ENCODE data around the gene SORCS1.

The SORCS1 gene

DNA sequence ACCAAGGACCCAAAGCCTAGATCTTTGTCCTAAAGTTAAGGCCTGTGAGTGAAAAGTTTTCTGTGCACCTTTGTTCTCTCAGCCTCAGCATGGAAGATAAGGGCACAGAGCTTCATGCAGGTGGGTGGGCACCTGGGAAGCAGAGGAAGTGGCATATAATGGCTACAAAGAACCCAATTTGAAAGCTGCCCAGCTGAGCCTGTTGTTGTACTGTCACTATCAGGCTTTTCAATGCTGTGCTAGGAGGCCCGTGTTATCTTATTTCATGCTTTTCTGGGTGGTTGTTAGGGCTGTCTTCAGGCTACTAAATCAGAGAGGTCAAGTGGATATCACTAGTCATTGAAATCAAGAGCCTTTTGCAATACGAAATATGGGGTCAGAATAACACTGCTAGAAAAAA is 443.8 kb downstream of the SORCS1 start:
- Histone ChIP-seq H3K4me1 (ENCODE audit: control insufficient read depth in 1 of 2, insufficient read depth in 2 of 2, low read length in 2 of 2) (no peaks in the 10 kb centered on the region), H3K36me3 (ENCODE audit: control insufficient read depth in 1 of 2, insufficient read depth in 2 of 2, low read length in 2 of 2) (no peaks in the 10 kb centered on the region), H3K4me3 (ENCODE audit: low read depth in 1 of 2, low read length in 2 of 2) (no peak overlapping the region), H3K9me3 (ENCODE audit: control insufficient read depth in 1 of 2, low read length in 2 of 2) (no peaks in the 10 kb centered on the region), H3K27me3 (ENCODE audit: low read depth, low read length) (no peaks in the 10 kb centered on the region), H3K27ac (ENCODE audit: low read length) (no peak overlapping the region)

DNA sequence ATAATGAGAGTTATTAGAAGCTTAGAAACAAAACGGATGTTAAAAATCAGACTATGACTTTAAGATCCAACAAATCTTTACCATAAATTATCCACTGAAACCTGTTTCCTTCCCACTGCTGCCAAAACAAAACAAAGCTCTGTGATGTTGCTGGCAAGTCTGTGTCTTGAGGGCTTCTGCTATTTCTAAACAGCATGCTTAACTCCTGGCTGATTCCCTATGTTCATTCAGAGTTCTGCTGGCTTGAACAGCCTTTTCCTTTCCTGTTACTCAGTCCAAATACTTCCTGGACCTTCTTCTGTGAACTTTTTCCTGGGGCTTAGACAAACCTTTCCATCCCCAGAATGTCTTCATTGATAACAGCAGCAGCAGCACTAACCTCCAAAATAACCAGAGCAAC is 448.1 kb downstream of the SORCS1 start:
- Histone ChIP-seq H3K9me3 (ENCODE audit: control insufficient read depth in 1 of 2, low read length in 2 of 2) (no peaks in the 10 kb centered on the region), H3K36me3 (ENCODE audit: control insufficient read depth in 1 of 2, insufficient read depth in 2 of 2, low read length in 2 of 2) (no peaks in the 10 kb centered on the region), H3K27me3 (ENCODE audit: low read depth, low read length) (no peaks in the 10 kb centered on the region), H3K27ac (ENCODE audit: low read length) (no peak overlapping the region), H3K4me1 (ENCODE audit: control insufficient read depth in 1 of 2, insufficient read depth in 2 of 2, low read length in 2 of 2) (no peaks in the 10 kb centered on the region), H3K4me3 (ENCODE audit: low read depth in 1 of 2, low read length in 2 of 2) (no peak overlapping the region)

DNA sequence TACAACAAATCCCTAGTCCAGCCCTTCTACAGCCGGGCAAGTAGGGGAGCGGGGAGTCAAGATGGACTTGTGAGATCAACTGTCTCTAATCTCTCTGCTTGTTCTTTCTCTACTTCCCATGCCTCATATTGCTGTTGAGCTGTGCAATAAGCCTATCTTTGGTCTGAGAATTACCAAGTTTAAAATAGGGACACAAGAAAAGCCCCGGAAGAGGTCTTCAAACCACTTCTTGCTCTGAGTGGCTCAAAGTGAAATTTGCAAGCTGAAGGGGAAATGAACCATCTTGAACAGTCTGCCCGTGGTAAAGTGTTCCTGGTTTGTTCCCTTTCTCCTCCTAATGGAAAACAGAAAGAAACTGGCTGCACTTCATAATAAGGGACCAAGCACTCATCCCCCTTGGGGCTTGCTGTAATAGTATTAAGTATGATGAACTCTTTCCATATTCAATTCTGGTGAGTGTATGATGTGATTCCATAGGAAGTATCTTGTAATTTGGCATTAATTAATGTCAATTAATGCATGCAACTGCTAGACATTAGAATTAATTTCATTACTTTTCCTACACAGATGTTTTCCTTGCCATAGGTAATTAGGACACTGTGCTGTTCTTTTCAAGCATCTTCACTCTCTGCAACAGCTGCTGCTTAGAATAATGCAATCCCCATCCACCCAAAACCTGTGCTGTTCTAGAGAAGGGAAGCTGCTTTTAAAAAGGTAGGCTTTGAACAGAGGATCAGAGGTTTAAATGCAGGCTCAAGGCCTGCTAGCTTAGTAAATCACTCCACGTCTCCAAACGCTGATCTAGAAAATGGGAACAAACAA is 449.6 kb downstream of the SORCS1 start:
- no peaks in the 10 kb centered on the region for H3K36me3 ChIP-seq (ENCODE audit: control insufficient read depth in 1 of 2, insufficient read depth in 2 of 2, low read length in 2 of 2)
- no peak overlapping the region for H3K27ac ChIP-seq (ENCODE audit: low read length)
- H3K27me3 ChIP-seq (ENCODE audit: low read depth, low read length): no peaks in the 10 kb centered on the region

DNA sequence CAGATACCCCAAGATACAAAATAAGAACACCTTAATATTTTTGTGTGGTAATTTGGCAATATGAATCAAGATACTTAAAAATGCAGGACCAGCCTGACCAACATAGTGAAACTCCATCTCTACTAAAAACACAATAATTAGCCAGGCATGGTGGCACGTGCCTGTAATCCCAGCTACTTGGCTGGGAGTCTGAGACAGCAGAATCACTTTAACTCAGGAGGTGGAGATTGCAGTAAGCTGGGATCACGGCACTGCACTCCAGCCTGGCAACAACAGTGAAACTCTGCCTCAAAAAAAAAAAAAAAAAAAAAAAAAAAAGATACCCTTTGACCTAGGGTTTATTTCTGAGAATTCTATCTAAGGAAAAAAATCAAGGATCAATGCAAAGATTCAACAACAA is 450.7 kb downstream of the SORCS1 start:
- Histone ChIP-seq H3K9me3 (ENCODE audit: control insufficient read depth in 1 of 2, low read length in 2 of 2) (no peaks in the 10 kb centered on the region), H3K36me3 (ENCODE audit: control insufficient read depth in 1 of 2, insufficient read depth in 2 of 2, low read length in 2 of 2) (no peaks in the 10 kb centered on the region), H3K4me1 (ENCODE audit: control insufficient read depth in 1 of 2, insufficient read depth in 2 of 2, low read length in 2 of 2) (no peaks in the 10 kb centered on the region), H3K27me3 (ENCODE audit: low read depth, low read length) (no peaks in the 10 kb centered on the region), H3K4me3 (ENCODE audit: low read depth in 1 of 2, low read length in 2 of 2) (no peak overlapping the region), H3K27ac (ENCODE audit: low read length) (no peak overlapping the region)

More for the DNA sequence above, 449.6 kb downstream of the SORCS1 start:
- H3K9me3 ChIP-seq (ENCODE audit: control insufficient read depth in 1 of 2, low read length in 2 of 2): no peaks in the 10 kb centered on the region
- no peak overlapping the region for H3K4me3 ChIP-seq (ENCODE audit: low read depth in 1 of 2, low read length in 2 of 2)
- H3K4me1 ChIP-seq (ENCODE audit: control insufficient read depth in 1 of 2, insufficient read depth in 2 of 2, low read length in 2 of 2): no peaks in the 10 kb centered on the region

DNA sequence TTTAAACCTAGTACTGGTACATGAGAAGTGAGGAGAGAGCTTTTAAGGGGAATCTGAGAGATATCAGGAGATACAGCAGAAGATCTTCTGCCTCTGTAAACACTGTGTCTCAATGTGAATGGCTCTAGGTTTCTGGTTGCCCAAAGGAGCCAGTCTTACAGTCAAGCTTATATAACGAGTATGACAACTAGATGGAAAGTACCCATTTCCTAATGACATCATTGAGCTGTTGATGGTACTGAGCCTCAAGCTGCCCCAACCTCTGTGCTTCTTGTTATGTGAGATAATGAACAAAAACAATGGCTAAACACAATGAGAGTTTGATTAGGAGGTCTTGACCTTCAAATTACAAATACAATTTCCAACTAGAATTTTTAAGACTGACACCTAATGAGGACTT is 451.5 kb downstream of the SORCS1 start:
- Histone ChIP-seq H3K9me3 (ENCODE audit: control insufficient read depth in 1 of 2, low read length in 2 of 2) (no peaks in the 10 kb centered on the region), H3K4me3 (ENCODE audit: low read depth in 1 of 2, low read length in 2 of 2) (no peak overlapping the region), H3K36me3 (ENCODE audit: control insufficient read depth in 1 of 2, insufficient read depth in 2 of 2, low read length in 2 of 2) (no peaks in the 10 kb centered on the region), H3K27ac (ENCODE audit: low read length) (no peak overlapping the region), H3K27me3 (ENCODE audit: low read depth, low read length) (no peaks in the 10 kb centered on the region), H3K4me1 (ENCODE audit: control insufficient read depth in 1 of 2, insufficient read depth in 2 of 2, low read length in 2 of 2) (no peaks in the 10 kb centered on the region)

DNA sequence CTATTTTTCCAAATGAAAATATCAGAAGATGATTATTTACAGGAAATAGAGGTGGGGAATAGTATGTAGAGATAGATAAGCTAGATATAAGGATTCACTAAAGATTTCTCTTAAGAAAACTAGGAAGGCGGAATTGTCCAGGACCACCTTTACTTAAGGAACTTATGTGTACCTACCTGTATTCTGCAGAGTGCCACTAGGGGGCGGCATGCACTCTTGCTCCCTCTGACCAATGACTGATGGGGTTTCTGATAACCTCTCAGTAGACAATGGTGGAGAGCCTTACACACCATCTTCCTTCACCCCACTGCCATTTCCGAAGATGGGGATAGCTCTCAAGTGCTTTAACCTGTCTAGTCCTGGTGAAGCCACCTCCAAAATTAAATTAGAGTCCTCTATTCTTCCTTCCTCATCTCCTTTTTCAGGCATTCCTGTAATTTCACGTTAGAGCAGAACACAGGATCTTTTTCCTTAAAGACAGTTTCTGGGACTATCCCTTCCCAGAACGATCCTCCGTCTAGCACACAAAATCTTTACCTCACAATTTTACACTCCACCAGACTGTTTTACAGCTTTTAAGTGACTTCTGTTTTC is 453.1 kb downstream of the SORCS1 start:
- H3K4me1 ChIP-seq (ENCODE audit: control insufficient read depth in 1 of 2, insufficient read depth in 2 of 2, low read length in 2 of 2): no peaks in the 10 kb centered on the region
- no peak overlapping the region for H3K27ac ChIP-seq (ENCODE audit: low read length)
- H3K4me3 ChIP-seq (ENCODE audit: low read depth in 1 of 2, low read length in 2 of 2): no peak overlapping the region
- no peaks in the 10 kb centered on the region for H3K9me3 ChIP-seq (ENCODE audit: control insufficient read depth in 1 of 2, low read length in 2 of 2)
- no peaks in the 10 kb centered on the region for H3K27me3 ChIP-seq (ENCODE audit: low read depth, low read length)
- H3K36me3 ChIP-seq (ENCODE audit: control insufficient read depth in 1 of 2, insufficient read depth in 2 of 2, low read length in 2 of 2): no peaks in the 10 kb centered on the region

DNA sequence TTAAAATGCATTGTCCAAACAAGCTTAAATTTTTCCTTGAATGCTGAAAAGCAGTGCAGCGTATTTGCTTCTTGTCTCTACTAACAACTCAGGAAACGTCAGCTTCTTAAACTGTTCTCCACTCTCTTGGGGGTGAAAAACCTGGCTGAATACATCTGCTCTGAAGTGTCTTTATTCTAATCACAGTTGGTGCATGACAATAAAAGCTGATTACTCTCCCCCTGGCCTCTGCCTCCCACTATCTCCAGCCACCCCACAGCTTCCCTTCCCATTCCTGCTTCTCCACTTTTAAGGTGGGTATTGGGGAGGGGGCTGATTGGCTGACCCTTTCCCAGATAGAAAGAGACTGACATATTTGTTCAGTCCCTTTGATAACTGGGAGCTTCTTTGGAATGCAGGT is 456.0 kb downstream of the SORCS1 start:
- Histone ChIP-seq H3K36me3 (ENCODE audit: control insufficient read depth in 1 of 2, insufficient read depth in 2 of 2, low read length in 2 of 2) (no peaks in the 10 kb centered on the region), H3K27ac (ENCODE audit: low read length) (no peak overlapping the region), H3K27me3 (ENCODE audit: low read depth, low read length) (no peaks in the 10 kb centered on the region), H3K9me3 (ENCODE audit: control insufficient read depth in 1 of 2, low read length in 2 of 2) (no peaks in the 10 kb centered on the region), H3K4me1 (ENCODE audit: control insufficient read depth in 1 of 2, insufficient read depth in 2 of 2, low read length in 2 of 2) (no peaks in the 10 kb centered on the region), H3K4me3 (ENCODE audit: low read depth in 1 of 2, low read length in 2 of 2) (no peak overlapping the region)

DNA sequence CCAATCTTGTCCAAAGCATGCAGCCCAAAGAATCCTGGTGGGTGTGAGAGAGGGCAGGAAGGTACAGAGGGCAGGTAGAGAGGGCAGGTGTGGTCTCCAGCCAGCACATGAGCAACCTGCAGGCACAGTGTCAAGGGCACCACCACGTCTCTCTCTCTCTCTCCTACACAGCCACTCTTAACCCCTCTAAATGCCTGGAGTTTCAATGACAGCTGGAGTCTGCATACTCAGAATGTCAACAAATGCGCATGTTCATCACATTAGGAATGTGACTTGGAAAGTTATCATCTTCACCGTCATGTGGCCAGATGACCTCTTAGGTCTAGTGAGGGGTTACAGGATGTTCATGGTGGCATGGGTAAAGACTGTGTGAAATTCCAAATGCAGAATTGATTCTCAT is 456.8 kb downstream of the SORCS1 start:
- Histone ChIP-seq H3K9me3 (ENCODE audit: control insufficient read depth in 1 of 2, low read length in 2 of 2) (no peaks in the 10 kb centered on the region), H3K27me3 (ENCODE audit: low read depth, low read length) (no peaks in the 10 kb centered on the region), H3K4me1 (ENCODE audit: control insufficient read depth in 1 of 2, insufficient read depth in 2 of 2, low read length in 2 of 2) (no peaks in the 10 kb centered on the region), H3K27ac (ENCODE audit: low read length) (no peak overlapping the region), H3K36me3 (ENCODE audit: control insufficient read depth in 1 of 2, insufficient read depth in 2 of 2, low read length in 2 of 2) (no peaks in the 10 kb centered on the region), H3K4me3 (ENCODE audit: low read depth in 1 of 2, low read length in 2 of 2) (no peak overlapping the region)

DNA sequence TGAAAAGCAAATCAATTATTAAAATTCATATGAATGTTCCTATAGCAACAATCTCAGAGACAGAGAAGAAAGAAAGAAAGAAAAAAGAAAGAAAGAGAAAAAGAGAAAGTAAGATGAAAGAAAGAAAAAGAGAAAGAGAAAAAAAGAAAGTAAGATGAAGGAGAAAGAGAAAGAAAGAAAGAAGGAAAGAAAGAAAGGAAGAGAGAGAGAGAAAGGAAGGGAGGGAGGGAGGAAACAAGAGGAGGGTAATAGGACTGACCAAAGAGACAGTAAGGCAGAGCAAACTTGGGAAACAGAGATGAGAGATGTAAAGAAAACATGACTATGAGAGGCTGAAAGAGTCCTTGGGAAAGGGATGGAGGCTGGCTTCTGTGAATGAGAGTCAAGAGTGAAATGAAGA is 458.4 kb downstream of the SORCS1 start:
- Histone ChIP-seq H3K27me3 (ENCODE audit: low read depth, low read length) (no peaks in the 10 kb centered on the region), H3K36me3 (ENCODE audit: control insufficient read depth in 1 of 2, insufficient read depth in 2 of 2, low read length in 2 of 2) (no peaks in the 10 kb centered on the region), H3K9me3 (ENCODE audit: control insufficient read depth in 1 of 2, low read length in 2 of 2) (no peaks in the 10 kb centered on the region), H3K4me3 (ENCODE audit: low read depth in 1 of 2, low read length in 2 of 2) (no peak overlapping the region), H3K27ac (ENCODE audit: low read length) (no peak overlapping the region), H3K4me1 (ENCODE audit: control insufficient read depth in 1 of 2, insufficient read depth in 2 of 2, low read length in 2 of 2) (no peaks in the 10 kb centered on the region)

DNA sequence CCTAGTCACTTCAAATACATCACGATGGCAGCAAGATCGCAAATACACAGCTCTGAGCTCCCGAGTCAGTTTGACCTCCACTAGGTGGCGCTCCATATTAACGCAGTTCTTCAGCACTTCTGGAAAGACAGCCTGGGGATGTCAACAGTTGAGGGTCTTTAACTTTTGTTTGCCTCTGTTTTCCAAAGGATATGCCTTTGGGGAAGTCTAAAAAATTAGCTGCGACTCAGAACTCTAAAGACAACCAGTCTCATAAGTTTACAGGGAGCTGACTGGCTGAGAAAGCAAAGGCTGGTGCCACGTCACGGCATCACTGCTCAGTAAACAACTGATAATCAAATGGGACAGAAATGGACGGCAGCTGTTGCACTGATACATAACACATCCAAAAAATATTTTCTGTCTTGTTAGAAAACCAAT is 458.8 kb downstream of the SORCS1 start:
- Histone ChIP-seq H3K27ac (ENCODE audit: low read length) (no peak overlapping the region), H3K36me3 (ENCODE audit: control insufficient read depth in 1 of 2, insufficient read depth in 2 of 2, low read length in 2 of 2) (no peaks in the 10 kb centered on the region), H3K4me1 (ENCODE audit: control insufficient read depth in 1 of 2, insufficient read depth in 2 of 2, low read length in 2 of 2) (no peaks in the 10 kb centered on the region), H3K4me3 (ENCODE audit: low read depth in 1 of 2, low read length in 2 of 2) (peak overlapping the region in 1 of 2 donors; percentile 26), H3K9me3 (ENCODE audit: control insufficient read depth in 1 of 2, low read length in 2 of 2) (no peaks in the 10 kb centered on the region), H3K27me3 (ENCODE audit: low read depth, low read length) (no peaks in the 10 kb centered on the region)

DNA sequence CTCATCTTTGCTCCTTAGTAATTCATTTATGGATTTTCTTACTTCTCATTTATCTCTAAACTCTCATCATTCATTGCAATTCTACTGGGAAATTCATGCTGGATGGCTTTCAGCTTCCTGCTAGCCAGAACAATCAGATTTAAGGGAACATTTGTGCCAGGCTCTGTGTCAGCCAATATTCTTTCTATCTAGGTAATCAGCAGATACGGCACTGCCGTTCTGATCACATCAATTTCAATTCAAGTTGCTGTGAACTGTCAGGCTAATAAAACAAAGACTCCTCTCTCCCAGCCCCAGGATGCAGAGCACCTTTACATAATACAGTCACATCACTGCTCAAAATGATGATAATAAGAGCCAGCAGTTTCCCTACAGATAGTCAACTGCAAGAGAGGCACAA is 468.3 kb downstream of the SORCS1 start:
- Histone ChIP-seq H3K4me3 (ENCODE audit: low read depth in 1 of 2, low read length in 2 of 2) (no peak overlapping the region), H3K36me3 (ENCODE audit: control insufficient read depth in 1 of 2, insufficient read depth in 2 of 2, low read length in 2 of 2) (no peaks in the 10 kb centered on the region), H3K27me3 (ENCODE audit: low read depth, low read length) (no peaks in the 10 kb centered on the region), H3K4me1 (ENCODE audit: control insufficient read depth in 1 of 2, insufficient read depth in 2 of 2, low read length in 2 of 2) (no peaks in the 10 kb centered on the region), H3K27ac (ENCODE audit: low read length) (no peak overlapping the region), H3K9me3 (ENCODE audit: control insufficient read depth in 1 of 2, low read length in 2 of 2) (no peaks in the 10 kb centered on the region)

DNA sequence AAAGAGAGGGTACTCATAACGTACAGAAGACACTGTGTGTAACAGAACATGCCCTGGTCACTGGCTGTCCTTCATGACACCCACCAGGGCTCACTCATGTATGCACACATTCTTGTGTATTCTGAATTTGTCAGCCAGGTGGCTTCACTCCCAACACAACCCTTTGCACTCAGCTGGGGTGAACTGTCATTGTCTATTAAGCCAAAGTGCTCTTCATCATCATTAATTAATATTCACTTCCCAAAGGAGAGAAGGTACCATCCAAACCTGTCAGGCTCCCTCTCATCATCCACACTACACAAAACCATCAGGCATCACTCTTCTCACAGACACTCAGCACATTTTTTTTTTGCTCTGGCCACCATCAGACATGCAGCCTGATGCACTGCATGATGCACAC is 469.8 kb downstream of the SORCS1 start:
- Histone ChIP-seq H3K27ac (ENCODE audit: low read length) (no peak overlapping the region), H3K4me3 (ENCODE audit: low read depth in 1 of 2, low read length in 2 of 2) (no peak overlapping the region), H3K4me1 (ENCODE audit: control insufficient read depth in 1 of 2, insufficient read depth in 2 of 2, low read length in 2 of 2) (no peaks in the 10 kb centered on the region), H3K27me3 (ENCODE audit: low read depth, low read length) (no peaks in the 10 kb centered on the region), H3K36me3 (ENCODE audit: control insufficient read depth in 1 of 2, insufficient read depth in 2 of 2, low read length in 2 of 2) (no peaks in the 10 kb centered on the region), H3K9me3 (ENCODE audit: control insufficient read depth in 1 of 2, low read length in 2 of 2) (no peaks in the 10 kb centered on the region)
